Lung (tissue), 12 donors: ENCODE results near the gene ZNF784. TPM values are rescaled to one million over a fixed set of nuclear protein-coding genes. Genes with fewer than 3 reads are reported as not detected.

Experiments used
- ATAC-seq: fragments of 200-7000 bp; cut with Tn5 transposase; one replicate; pipeline ENCODE4 v1.9.1; 2020; ENCODE audit warnings: moderate number of reproducible peaks; ENCODE audit not compliant: insufficient read depth, low FRiP score
- DNase-seq, 3 donors: peaks; one replicate each; pipeline ENCODE4 v3.0.0-alpha.2; 2013 to 2017
- H3K27ac ChIP-seq, 2 donors: one replicate each; pipeline ENCODE4 v1.5.1; 2013; ENCODE audit warnings: mild to moderate bottlenecking in 2 of 2, moderate library complexity in 2 of 2, control low read depth in 1 of 2, inconsistent platforms in 1 of 2, low read depth in 1 of 2, low read length in 1 of 2
- H3K27me3 ChIP-seq, 3 donors: one replicate each; pipeline ENCODE4 v1.5.1; 2013; ENCODE audit warnings: low read length in 2 of 3; ENCODE audit not compliant: control insufficient read depth in 3 of 3, insufficient read depth in 3 of 3
- H3K36me3 ChIP-seq, 4 donors: one replicate each; pipeline ENCODE4 v1.5.1; 2013; ENCODE audit warnings: low read length in 4 of 4, mild to moderate bottlenecking in 1 of 4, moderate library complexity in 1 of 4; ENCODE audit not compliant: control insufficient read depth in 4 of 4, insufficient read depth in 4 of 4
- H3K4me1 ChIP-seq, 5 donors: one replicate each; pipeline ENCODE4 v1.5.1; 2013; ENCODE audit warnings: low read length in 5 of 5, mild to moderate bottlenecking in 2 of 5, moderate library complexity in 1 of 5; ENCODE audit not compliant: control insufficient read depth in 5 of 5, insufficient read depth in 5 of 5
- H3K4me3 ChIP-seq: one replicate; pipeline ENCODE4 v1.5.1; 2013; ENCODE audit warnings: mild to moderate bottlenecking, control low read depth, moderate library complexity
- H3K9ac ChIP-seq, 2 donors: one replicate each; pipeline ENCODE4 v1.5.1; 2013; ENCODE audit warnings: low read length in 2 of 2, control low read depth in 1 of 2; ENCODE audit not compliant: insufficient read depth in 1 of 2
- H3K9me3 ChIP-seq, 4 donors: one replicate each; pipeline ENCODE4 v1.5.1; 2013; ENCODE audit warnings: low read length in 3 of 4, mild to moderate bottlenecking in 1 of 4, moderate library complexity in 1 of 4; ENCODE audit not compliant: control insufficient read depth in 4 of 4, insufficient read depth in 3 of 4
- CTCF ChIP-seq: IDR thresholded peaks from 2 replicates; pipeline ENCODE4 v1.5.1; 2012; ENCODE audit warnings: mild to moderate bottlenecking; ENCODE audit errors: control extremely low read depth, extremely low read depth
- WGBS, 2 donors: extraction: QIAGEN DNeasy Blood & Tissue Kit; methylation state at CpG; one replicate each; pipeline ENCODE4 v1.1.7; 2013; 5-methylcytosine and 5-hydroxymethylcytosine counted together
- polyA plus RNA-seq, 2 donors: library from polyadenylated mRNA; stranded (reverse); fragments of 200-250 nt; gene quantifications; one replicate each; pipeline ENCODE4 v1.2.1, GENCODE V29; 2013
- total RNA-seq, 2 donors: library from RNA; depleted of rRNA in 1 of 2; stranded (reverse); fragments of >200 nt in 1 of 2; gene quantifications; one replicate each; pipeline ENCODE4 v1.2.1, GENCODE V29; 2014 to 2021
- donor health status: control.
- donor health status: control.
- donor health status: Bipolar disorder and iron deficiency.
- donor health status: healthy.
- donor health status: DM: yes; HTN: yes; CAD: no.

ZNF784 gene
- total and polyA plus RNA-seq, 4 donors: 6.3 to 9.4 (median 6.9) TPM

- Histone ChIP-seq H3K4me3 (no peak overlapping the region), H3K27ac (no peak overlapping the region), H3K9me3 (no peaks in the 10 kb centered on the region), H3K4me1 (peaks cover 0 to 2% (median 0%) of the 10 kb centered on the region in 5 donors), H3K27me3 (no peaks in the 10 kb centered on the region), H3K9ac (no peak overlapping the region), H3K36me3 (peaks cover 11 to 63% (median 39%) of the 10 kb centered on the region in 4 donors)
- ATAC-seq (no peak), DNase-seq (no peak)
- 89% methylated on average over 43 of the region's 43 CpGs for WGBS, 2 donors
- no peak for TF ChIP-seq CTCF
These were observed 45.3 kb upstream of the ZNF784 start for GRCh38 chr19:55669418-55670279.

- no peak for ATAC-seq
- 91 to 94% methylated on average over 30 of the region's 30 CpGs for WGBS, 2 donors
These were observed 44.4 kb upstream of the ZNF784 start for GRCh38 chr19:55668603-55669348.

GRCh38 chr19:55667958-55668357 lies 43.6 kb upstream of the ZNF784 start:
- Histone ChIP-seq H3K27me3 (no peaks in the 10 kb centered on the region), H3K9ac (no peak overlapping the region), H3K36me3 (peaks cover 18 to 76% (median 50%) of the 10 kb centered on the region in 4 donors), H3K27ac (no peak overlapping the region), H3K9me3 (no peaks in the 10 kb centered on the region), H3K4me3 (no peak overlapping the region), H3K4me1 (peaks cover 0 to 2% (median 0%) of the 10 kb centered on the region in 5 donors)
- DNase-seq (no peak), ATAC-seq (no peak)
- WGBS, 2 donors: 83 to 95% methylated on average over 11 of the region's 11 CpGs
- TF ChIP-seq CTCF: no peak

More at GRCh38 chr19:55668603-55669348, 44.4 kb upstream of the ZNF784 start:
- H3K9ac ChIP-seq: no peak overlapping the region
- H3K27me3 ChIP-seq: no peaks in the 10 kb centered on the region
- H3K4me3 ChIP-seq: no peak overlapping the region
- H3K36me3 ChIP-seq: peaks cover 18 to 71% (median 45%) of the 10 kb centered on the region in 4 donors
- TF ChIP-seq CTCF: no peak
- no peak overlapping the region for H3K27ac ChIP-seq
- H3K9me3 ChIP-seq: no peaks in the 10 kb centered on the region
- peaks cover 0 to 2% (median 0%) of the 10 kb centered on the region in 5 donors for H3K4me1 ChIP-seq
- no peak for DNase-seq
